Activated naive CD8-positive, alpha-beta T cell treated with anti-CD3 and anti-CD28 coated beads, Interleukin-2, amount 10 ng/mL, durations not matched to agents 7 days and 5 days (primary cell): ENCODE data around the gene PRSS16. TPM values are rescaled to one million over a fixed set of nuclear protein-coding genes. Genes with fewer than 3 reads are reported as not detected.

ENCODE experiments used
- ATAC-seq: fragments of 150-1000 bp; cut with Tn5 transposase; one replicate; pipeline ENCODE4 v1.10.0; 2021; ENCODE audit warnings: low read depth, moderate library complexity
- POLR2A ChIA-PET: fragments of 350-600 bp; sonication (Branson Sonifier 250); formaldehyde crosslinking; loops from one replicate; lab custom pipeline; 2021; ENCODE audit warnings: antibody characterized with exemption; lab: Charles Lee
- DNase-seq: peaks from one replicate; pipeline ENCODE4 v3.0.0; 2021
- H3K27ac Mint-ChIP-seq: one replicate; pipeline ENCODE4 v1.8.0; 2022; ENCODE audit warnings: mild to moderate bottlenecking, mixed read lengths
- H3K27me3 Mint-ChIP-seq: one replicate; pipeline ENCODE4 v1.8.0; 2022; ENCODE audit warnings: mild to moderate bottlenecking, moderate library complexity, mixed read lengths
- H3K36me3 Mint-ChIP-seq: one replicate; pipeline ENCODE4 v1.8.0; 2021; ENCODE audit warnings: mild to moderate bottlenecking, mixed read lengths
- H3K4me1 Mint-ChIP-seq: one replicate; pipeline ENCODE4 v1.8.0; 2021; ENCODE audit warnings: mixed read lengths
- H3K4me3 Mint-ChIP-seq: one replicate; pipeline ENCODE4 v1.8.0; 2022; ENCODE audit warnings: mild to moderate bottlenecking, moderate library complexity, mixed read lengths
- H3K9me3 Mint-ChIP-seq: one replicate; pipeline ENCODE4 v1.8.0; 2021; ENCODE audit warnings: mixed read lengths
- total RNA-seq, 2 experiments: library from RNA; stranded (reverse); gene quantifications; one replicate each; pipeline ENCODE4 v1.2.3, GENCODE V29; 2021

Gene PRSS16
- total RNA-seq, 2 experiments from 2014 or later: 0.86 to 1.4 TPM

DNA sequence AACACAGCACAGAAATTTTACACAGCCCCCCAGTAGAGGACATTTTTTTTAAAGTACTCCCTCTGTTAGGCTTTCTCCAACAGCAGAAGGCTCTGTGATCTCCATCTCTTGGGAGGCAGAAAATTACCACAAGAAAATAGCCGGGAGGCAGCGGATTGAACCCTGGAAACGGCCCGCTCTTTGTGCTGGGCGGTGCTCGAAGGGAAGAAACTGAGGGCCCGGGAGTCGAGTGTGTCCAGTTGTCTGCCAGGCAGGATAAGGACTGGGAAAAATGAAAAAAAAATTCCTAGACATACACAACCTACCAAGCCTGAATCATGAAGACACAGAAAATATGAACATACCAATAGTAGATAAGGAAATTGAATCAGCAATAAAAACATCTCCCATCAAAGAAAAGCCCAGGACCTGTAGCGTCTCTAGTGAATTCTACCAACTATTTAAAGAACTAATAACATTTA, 33.1 kb downstream of the PRSS16 start:
- H3K9me3 Mint-ChIP-seq: peaks cover 24% of the 10 kb centered on the region
- POLR2A ChIA-PET: no interaction called here

DNA sequence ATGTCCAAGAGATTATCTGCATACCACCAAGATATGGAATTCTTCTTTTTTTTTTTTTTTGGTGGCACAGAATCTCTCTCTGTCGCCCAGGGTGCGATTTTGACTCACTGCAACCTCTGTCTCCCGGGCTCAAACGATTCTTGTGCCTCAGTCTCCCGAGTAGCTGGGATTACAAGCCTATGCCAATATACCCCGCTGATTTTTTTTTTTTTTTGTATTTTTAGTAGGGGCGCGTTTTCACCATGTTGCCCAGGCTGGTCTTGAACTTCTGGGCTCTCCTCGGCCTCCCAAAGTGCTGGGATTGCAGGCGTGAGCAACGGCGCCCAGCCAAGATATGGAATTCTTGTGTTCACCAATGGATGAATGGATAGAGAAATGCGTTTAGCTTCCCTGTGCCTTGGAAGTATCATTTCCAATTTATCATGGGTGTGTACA, 33.6 kb downstream of the PRSS16 start:
- no peak overlapping the region for H3K4me3 Mint-ChIP-seq
- POLR2A ChIA-PET: no interaction called here
- H3K4me1 Mint-ChIP-seq: peaks cover 18% of the 10 kb centered on the region
- H3K27ac Mint-ChIP-seq: no peak overlapping the region
- peaks cover 68% of the 10 kb centered on the region for H3K27me3 Mint-ChIP-seq
- DNase-seq (no peak), ATAC-seq (no peak)
- H3K9me3 Mint-ChIP-seq: peaks cover 27% of the 10 kb centered on the region
- H3K36me3 Mint-ChIP-seq: peaks cover 9% of the 10 kb centered on the region

More for the DNA sequence above, 33.1 kb downstream of the PRSS16 start:
- Mint-ChIP-seq H3K27me3 (peaks cover 68% of the 10 kb centered on the region), H3K27ac (no peak overlapping the region), H3K4me3 (peak overlapping the region; percentile 45), H3K4me1 (peaks cover 18% of the 10 kb centered on the region), H3K36me3 (peaks cover 9% of the 10 kb centered on the region)
- DNase-seq: no peak
- ATAC-seq: no peak

- no peak for ATAC-seq
Observed at GRCh38 chr6:27281569-27281968, 34.1 kb downstream of the PRSS16 start.

DNA sequence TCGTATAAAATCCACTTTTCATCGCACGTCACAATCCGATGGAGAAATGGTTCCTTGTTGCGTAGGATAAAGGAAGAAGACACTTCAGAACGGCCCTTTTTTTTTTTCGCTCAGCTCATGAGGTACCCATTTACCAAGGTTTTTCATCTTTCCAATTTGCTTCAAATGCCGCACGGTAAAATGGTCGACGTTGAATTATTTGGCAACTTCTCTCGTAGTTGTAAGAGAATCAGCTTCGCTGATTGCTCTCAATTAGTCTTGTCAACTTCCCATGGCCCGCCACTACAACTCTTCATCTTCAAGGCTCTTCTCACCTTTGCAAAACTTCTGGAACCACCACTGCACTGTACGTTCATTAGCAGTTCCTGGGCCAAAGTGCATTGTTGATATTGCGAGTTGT, 35.8 kb downstream of the PRSS16 start:
- Mint-ChIP-seq H3K9me3 (peaks cover 23% of the 10 kb centered on the region), H3K27me3 (peaks cover 85% of the 10 kb centered on the region), H3K36me3 (peaks cover 11% of the 10 kb centered on the region), H3K4me1 (peaks cover 24% of the 10 kb centered on the region), H3K27ac (peak overlapping the region; percentile 74), H3K4me3 (peak overlapping the region; percentile 22)
- POLR2A ChIA-PET: no interaction called here
- ATAC-seq (no peak), DNase-seq (no peak)

More at GRCh38 chr6:27281569-27281968, 34.1 kb downstream of the PRSS16 start:
- no peak overlapping the region for H3K27ac Mint-ChIP-seq
- peaks cover 68% of the 10 kb centered on the region for H3K27me3 Mint-ChIP-seq
- no peak for DNase-seq
- peaks cover 26% of the 10 kb centered on the region for H3K9me3 Mint-ChIP-seq
- POLR2A ChIA-PET: no interaction called here
- H3K4me1 Mint-ChIP-seq: peaks cover 18% of the 10 kb centered on the region
- H3K4me3 Mint-ChIP-seq: no peak overlapping the region
- H3K36me3 Mint-ChIP-seq: peaks cover 9% of the 10 kb centered on the region

GRCh38 chr6:27286141-27286540, 38.6 kb downstream of the PRSS16 start:
- Mint-ChIP-seq H3K27me3 (peaks cover 94% of the 10 kb centered on the region), H3K4me3 (no peak overlapping the region), H3K4me1 (peaks cover 23% of the 10 kb centered on the region), H3K36me3 (peaks cover 11% of the 10 kb centered on the region), H3K27ac (no peak overlapping the region), H3K9me3 (peaks cover 32% of the 10 kb centered on the region)
- ATAC-seq (no peak), DNase-seq (no peak)
- POLR2A ChIA-PET: no interaction called here

- Mint-ChIP-seq H3K9me3 (peaks cover 34% of the 10 kb centered on the region), H3K27ac (peak overlapping the region; percentile 68), H3K36me3 (peaks cover 14% of the 10 kb centered on the region), H3K4me3 (peak overlapping the region; percentile 21), H3K27me3 (peaks cover 93% of the 10 kb centered on the region), H3K4me1 (peaks cover 20% of the 10 kb centered on the region)
- DNase-seq: no peak
- POLR2A ChIA-PET: no interaction called here
- no peak for ATAC-seq
Observed at GRCh38 chr6:27287751-27288135, 40.2 kb downstream of the PRSS16 start.

- Mint-ChIP-seq H3K27me3 (peaks cover 91% of the 10 kb centered on the region), H3K4me3 (peak overlapping the region; percentile 2), H3K27ac (no peak overlapping the region), H3K9me3 (peaks cover 30% of the 10 kb centered on the region), H3K4me1 (peaks cover 15% of the 10 kb centered on the region), H3K36me3 (peaks cover 10% of the 10 kb centered on the region)
- ATAC-seq (no peak), DNase-seq (no peak)
- POLR2A ChIA-PET: no interaction called here
Observed at GRCh38 chr6:27288136-27289044, 40.9 kb downstream of the PRSS16 start.

GRCh38 chr6:27290065-27290849, 42.8 kb downstream of the PRSS16 start:
- H3K27me3 Mint-ChIP-seq: peaks cover 90% of the 10 kb centered on the region
- peaks cover 24% of the 10 kb centered on the region for H3K9me3 Mint-ChIP-seq
- H3K4me1 Mint-ChIP-seq: peaks cover 13% of the 10 kb centered on the region
- DNase-seq (no peak), ATAC-seq (no peak)
- H3K36me3 Mint-ChIP-seq: peaks cover 7% of the 10 kb centered on the region
- H3K4me3 Mint-ChIP-seq: no peak overlapping the region
- POLR2A ChIA-PET: no interaction called here
- peak overlapping the region; percentile 61 for H3K27ac Mint-ChIP-seq

GRCh38 chr6:27290850-27291208, 43.3 kb downstream of the PRSS16 start:
- no peak for ATAC-seq

GRCh38 chr6:27293436-27294098, 46.1 kb downstream of the PRSS16 start:
- Mint-ChIP-seq H3K9me3 (peaks cover 33% of the 10 kb centered on the region), H3K27ac (no peak overlapping the region), H3K4me3 (no peak overlapping the region), H3K4me1 (peaks cover 17% of the 10 kb centered on the region), H3K36me3 (peaks cover 6% of the 10 kb centered on the region), H3K27me3 (peaks cover 81% of the 10 kb centered on the region)
- ATAC-seq (no peak), DNase-seq (no peak)
- POLR2A ChIA-PET: no interaction called here

More at GRCh38 chr6:27290850-27291208, 43.3 kb downstream of the PRSS16 start:
- H3K4me3 Mint-ChIP-seq: no peak overlapping the region
- POLR2A ChIA-PET: no interaction called here
- H3K36me3 Mint-ChIP-seq: peaks cover 7% of the 10 kb centered on the region
- peak overlapping the region; percentile 61 for H3K27ac Mint-ChIP-seq
- H3K27me3 Mint-ChIP-seq: peaks cover 90% of the 10 kb centered on the region
- peaks cover 27% of the 10 kb centered on the region for H3K9me3 Mint-ChIP-seq
- DNase-seq: no peak
- H3K4me1 Mint-ChIP-seq: peaks cover 18% of the 10 kb centered on the region

- ATAC-seq: no peak
- H3K27ac Mint-ChIP-seq: no peak overlapping the region
- H3K27me3 Mint-ChIP-seq: peaks cover 73% of the 10 kb centered on the region
- DNase-seq: no peak
- H3K4me1 Mint-ChIP-seq: peaks cover 17% of the 10 kb centered on the region
- H3K36me3 Mint-ChIP-seq: peaks cover 6% of the 10 kb centered on the region
- H3K9me3 Mint-ChIP-seq: peaks cover 33% of the 10 kb centered on the region
- POLR2A ChIA-PET: no interaction called here
- H3K4me3 Mint-ChIP-seq: no peak overlapping the region
Observed at GRCh38 chr6:27294409-27294808, 46.9 kb downstream of the PRSS16 start.

- H3K27me3 Mint-ChIP-seq: peaks cover 64% of the 10 kb centered on the region
- no peak for ATAC-seq
- POLR2A ChIA-PET: no interaction called here
Observed at GRCh38 chr6:27295301-27296079, 48.0 kb downstream of the PRSS16 start.

More at GRCh38 chr6:27295301-27296079, 48.0 kb downstream of the PRSS16 start:
- Mint-ChIP-seq H3K4me3 (peak overlapping the region; percentile 12), H3K4me1 (peaks cover 17% of the 10 kb centered on the region), H3K36me3 (peaks cover 6% of the 10 kb centered on the region), H3K9me3 (peaks cover 27% of the 10 kb centered on the region), H3K27ac (peak overlapping the region; percentile 0)
- DNase-seq: no peak
